SK-N-SH treated with all-trans-retinoic acid at 6 μM for 48 hours (cell line): ENCODE measurements around the gene YIPF6.
"Not testable (repeated sequence)": the region's sequence is repeated elsewhere in the genome, so short reads cannot be mapped to it uniquely, and the experiment has no call there.

ENCODE experiments used
- ATAC-seq: fragments of 200-7000 bp; cut with Tn5 transposase; 3 replicates; pipeline ENCODE4 v1.9.1; 2020; ENCODE audit warnings: mild to moderate bottlenecking, moderate library complexity
- ARNTL ChIP-seq: fragments of 450-650 bp; formaldehyde crosslinking; IDR thresholded peaks from 2 replicates; pipeline ENCODE4 v1.5.0; 2020; ENCODE audit warnings: low read depth, mild to moderate bottlenecking, moderate library complexity, borderline replicate concordance
- CREB5 ChIP-seq: fragments of 250-450 bp; sonication (Bioruptor Pico); IDR thresholded peaks from 2 replicates; pipeline ENCODE4 v1.5.1; 2020; ENCODE audit warnings: low read depth, mild to moderate bottlenecking, moderate library complexity
- CSDC2 ChIP-seq: fragments of 250-450 bp; sonication (Bioruptor Pico); IDR thresholded peaks from 2 replicates; pipeline ENCODE4 v1.5.0; 2020; ENCODE audit warnings: mild to moderate bottlenecking, moderate library complexity
- CSRNP3 ChIP-seq: fragments of 250-450 bp; sonication (Bioruptor Pico); IDR thresholded peaks from 2 replicates; pipeline ENCODE4 v1.5.1; 2021; ENCODE audit warnings: mild to moderate bottlenecking, moderate library complexity
- ESRRG ChIP-seq: fragments of 250-450 bp; sonication (Bioruptor Pico); IDR thresholded peaks from 2 replicates; pipeline ENCODE4 v1.6.1; 2021; ENCODE audit warnings: mild to moderate bottlenecking
- ISL1 ChIP-seq: fragments of 250-450 bp; sonication (Bioruptor Pico); IDR thresholded peaks from 2 replicates; pipeline ENCODE4 v2.1.2; 2022; ENCODE audit warnings: mild to moderate bottlenecking, moderate library complexity
- OSR1 ChIP-seq: fragments of 250-450 bp; sonication (Bioruptor Pico); IDR thresholded peaks from 2 replicates; pipeline ENCODE4 v1.8.0; 2022; ENCODE audit warnings: moderate library complexity, mild to moderate bottlenecking, inconsistent platforms
- PATZ1 ChIP-seq: fragments of 250-450 bp; sonication (Bioruptor Pico); IDR thresholded peaks from 2 replicates; pipeline ENCODE4 v1.8.0; 2020; ENCODE audit warnings: mild to moderate bottlenecking, moderate library complexity, borderline replicate concordance
- POU6F1 ChIP-seq: fragments of 250-450 bp; sonication (Bioruptor Pico); IDR thresholded peaks from 2 replicates; pipeline ENCODE4 v1.8.0; 2021; ENCODE audit warnings: low read depth, mild to moderate bottlenecking, moderate library complexity, borderline replicate concordance
- PPARA ChIP-seq: fragments of 250-450 bp; sonication (Bioruptor Pico); IDR thresholded peaks from 2 replicates; pipeline ENCODE4 v1.5.0; 2020; ENCODE audit warnings: mild to moderate bottlenecking, borderline replicate concordance
- SNAI2 ChIP-seq: fragments of 250-450 bp; sonication (Bioruptor Pico); IDR thresholded peaks from 2 replicates; pipeline ENCODE4 v1.5.0; 2020; ENCODE audit warnings: mild to moderate bottlenecking, moderate library complexity
- TCF4 ChIP-seq: fragments of 250-450 bp; sonication (Bioruptor Pico); IDR thresholded peaks from 2 replicates; pipeline ENCODE4 v1.8.0; 2021; ENCODE audit warnings: mild to moderate bottlenecking, moderate library complexity, borderline replicate concordance
- TOX ChIP-seq: fragments of 250-450 bp; sonication (Bioruptor Pico); IDR thresholded peaks from 2 replicates; pipeline ENCODE4 v1.8.0; 2021; ENCODE audit warnings: mild to moderate bottlenecking, moderate library complexity, borderline replicate concordance
- ZC3H10 ChIP-seq: fragments of 250-450 bp; sonication (Bioruptor Pico); IDR thresholded peaks from 2 replicates; pipeline ENCODE4 v1.5.1; 2021; ENCODE audit warnings: mild to moderate bottlenecking, moderate library complexity
- ZNF565 ChIP-seq: fragments of 450-650 bp; formaldehyde crosslinking; conservative IDR thresholded peaks from 2 replicates; pipeline ENCODE4 v1.5.0; 2020; ENCODE audit warnings: low read depth, mild to moderate bottlenecking, moderate library complexity
- ZNF70 ChIP-seq: fragments of 450-650 bp; formaldehyde crosslinking; IDR thresholded peaks from 2 replicates; pipeline ENCODE4 v1.5.0; 2020; ENCODE audit warnings: mild to moderate bottlenecking, moderate library complexity
- TF ChIP-seq, protein P1 (sequence below): fragments of 250-450 bp; sonication (Bioruptor Pico); IDR thresholded peaks from 2 replicates; pipeline ENCODE4 v1.5.0; 2020; ENCODE audit warnings: mild to moderate bottlenecking, moderate library complexity

YIPF6 gene

GRCh38 chrX:68480969-68481368, 17.9 kb upstream of the YIPF6 start (continued):
- TF ChIP-seq PATZ1 (no peak), ESRRG (CRISPR knock-in tag) (no peak), ISL1 (CRISPR knock-in tag) (no peak), TOX (CRISPR knock-in tag) (no peak)
- TF ChIP-seq, protein P1, sequence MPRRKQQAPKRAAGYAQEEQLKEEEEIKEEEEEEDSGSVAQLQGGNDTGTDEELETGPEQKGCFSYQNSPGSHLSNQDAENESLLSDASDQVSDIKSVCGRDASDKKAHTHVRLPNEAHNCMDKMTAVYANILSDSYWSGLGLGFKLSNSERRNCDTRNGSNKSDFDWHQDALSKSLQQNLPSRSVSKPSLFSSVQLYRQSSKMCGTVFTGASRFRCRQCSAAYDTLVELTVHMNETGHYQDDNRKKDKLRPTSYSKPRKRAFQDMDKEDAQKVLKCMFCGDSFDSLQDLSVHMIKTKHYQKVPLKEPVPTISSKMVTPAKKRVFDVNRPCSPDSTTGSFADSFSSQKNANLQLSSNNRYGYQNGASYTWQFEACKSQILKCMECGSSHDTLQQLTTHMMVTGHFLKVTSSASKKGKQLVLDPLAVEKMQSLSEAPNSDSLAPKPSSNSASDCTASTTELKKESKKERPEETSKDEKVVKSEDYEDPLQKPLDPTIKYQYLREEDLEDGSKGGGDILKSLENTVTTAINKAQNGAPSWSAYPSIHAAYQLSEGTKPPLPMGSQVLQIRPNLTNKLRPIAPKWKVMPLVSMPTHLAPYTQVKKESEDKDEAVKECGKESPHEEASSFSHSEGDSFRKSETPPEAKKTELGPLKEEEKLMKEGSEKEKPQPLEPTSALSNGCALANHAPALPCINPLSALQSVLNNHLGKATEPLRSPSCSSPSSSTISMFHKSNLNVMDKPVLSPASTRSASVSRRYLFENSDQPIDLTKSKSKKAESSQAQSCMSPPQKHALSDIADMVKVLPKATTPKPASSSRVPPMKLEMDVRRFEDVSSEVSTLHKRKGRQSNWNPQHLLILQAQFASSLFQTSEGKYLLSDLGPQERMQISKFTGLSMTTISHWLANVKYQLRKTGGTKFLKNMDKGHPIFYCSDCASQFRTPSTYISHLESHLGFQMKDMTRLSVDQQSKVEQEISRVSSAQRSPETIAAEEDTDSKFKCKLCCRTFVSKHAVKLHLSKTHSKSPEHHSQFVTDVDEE (CRISPR knock-in tag): no peak
- TF ChIP-seq, all 23 proteins: peak for 0

DNA sequence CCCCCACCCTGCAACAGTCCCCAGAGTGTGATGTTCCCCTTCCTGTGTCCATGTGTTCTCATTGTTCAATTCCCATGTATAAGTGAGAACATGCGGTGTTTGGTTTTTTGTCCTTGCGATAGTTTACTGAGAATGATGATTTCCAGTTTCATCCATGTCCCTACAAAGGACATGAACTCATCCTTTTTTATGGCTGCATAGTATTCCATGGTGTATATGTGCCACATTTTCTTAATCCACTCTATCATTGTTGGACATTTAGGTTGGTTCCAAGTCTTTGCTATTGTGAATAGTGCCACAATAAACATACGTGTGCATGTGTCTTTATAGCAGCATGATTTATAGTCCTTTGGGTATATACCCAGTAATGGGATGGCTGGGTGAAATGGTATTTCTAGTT, 12.7 kb upstream of the YIPF6 start:
- ATAC-seq: not testable (repeated sequence)

GRCh38 chrX:68487254-68487653, 11.6 kb upstream of the YIPF6 start:
- TF ChIP-seq TCF4 (CRISPR knock-in tag): no peak
- TF ChIP-seq ESRRG (CRISPR knock-in tag): no peak
- no peak for TF ChIP-seq POU6F1
- TF ChIP-seq PPARA (CRISPR knock-in tag): no peak
- TF ChIP-seq CREB5 (CRISPR knock-in tag): no peak
- TF ChIP-seq, protein P1 (CRISPR knock-in tag): no peak
- no peak for TF ChIP-seq CSDC2 (CRISPR knock-in tag)
- no peak for TF ChIP-seq ISL1 (CRISPR knock-in tag)
- TF ChIP-seq ZNF70 (CRISPR knock-in tag): no peak
- TF ChIP-seq TOX (CRISPR knock-in tag): no peak
- TF ChIP-seq PATZ1: no peak
- no peak for TF ChIP-seq CSRNP3 (CRISPR knock-in tag)
- no peak for TF ChIP-seq OSR1
- TF ChIP-seq ZNF565: no peak
- TF ChIP-seq SNAI2 (CRISPR knock-in tag): no peak
- TF ChIP-seq ARNTL (CRISPR knock-in tag): no peak
- no peak for TF ChIP-seq ZC3H10 (CRISPR knock-in tag)

More at GRCh38 chrX:68487254-68487653, 11.6 kb upstream of the YIPF6 start:
- no peak for ATAC-seq
